Measurements from ENCODE around the gene PIK3R5.
"Not testable (repeated sequence)": the region's sequence is repeated elsewhere in the genome, so short reads cannot be mapped to it uniquely, and the experiment has no call there.

Gene PIK3R5

DNA sequence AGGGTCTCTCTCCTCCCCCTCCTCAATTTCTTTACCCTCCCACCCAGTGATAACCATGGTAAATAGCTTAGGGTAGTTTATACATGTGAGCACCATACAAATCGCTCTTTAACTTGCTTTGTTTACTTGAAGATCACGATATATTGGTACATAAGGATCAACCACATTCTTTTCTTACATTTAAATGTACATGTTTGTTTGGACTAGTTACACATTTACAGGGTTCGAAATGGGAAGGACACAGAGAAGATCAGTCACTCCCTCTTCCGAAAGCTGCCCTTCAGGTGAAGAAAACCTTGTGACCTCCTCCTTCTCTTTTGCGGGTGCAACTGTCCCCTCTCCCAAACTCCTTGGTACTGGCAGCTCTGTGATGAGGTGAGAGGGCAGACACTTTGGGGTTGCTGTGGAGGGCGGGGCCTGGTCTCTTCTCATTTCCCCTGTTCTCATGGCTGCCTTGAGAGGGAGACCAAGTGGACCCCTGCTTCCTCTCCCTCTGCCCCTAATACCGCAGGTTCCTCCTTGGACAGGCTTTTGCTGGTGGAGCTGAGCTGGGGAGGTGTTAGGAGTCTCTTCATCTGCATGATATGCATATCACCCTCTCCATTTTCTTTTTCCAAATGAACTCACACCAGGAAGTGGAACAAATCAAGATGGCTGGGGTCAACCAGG, 93.3 kb downstream of the PIK3R5 start:
- no peak for DNase-seq

DNA sequence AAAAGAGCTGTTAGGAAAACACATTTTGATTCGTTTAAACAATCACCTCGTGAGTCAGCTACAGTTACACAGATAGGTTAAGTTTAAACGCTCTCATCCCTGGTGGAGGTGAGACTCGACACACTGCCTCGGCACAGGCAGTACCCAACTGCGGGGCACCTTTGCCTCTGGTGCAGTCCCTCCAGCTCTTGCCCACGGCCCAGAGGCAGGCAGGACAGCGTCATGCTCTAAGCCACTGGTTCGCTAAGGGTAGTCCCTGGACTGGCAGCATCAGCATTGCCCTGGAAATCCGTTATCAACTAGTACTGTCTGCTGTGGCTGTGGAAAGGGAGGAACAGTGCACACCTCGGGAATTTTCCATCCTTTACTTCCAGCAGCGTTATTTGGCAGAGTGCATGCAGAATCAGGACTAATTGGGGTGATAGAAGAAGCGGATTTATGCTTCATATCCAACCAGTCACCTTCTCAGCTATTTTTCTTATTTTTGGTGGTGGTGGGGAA, 94.4 kb downstream of the PIK3R5 start:
- DNase-seq: no peak

- DNase-seq: no peak
These were observed 95.0 kb downstream of the PIK3R5 start for GRCh38 chr17:8870406-8871040.

DNA sequence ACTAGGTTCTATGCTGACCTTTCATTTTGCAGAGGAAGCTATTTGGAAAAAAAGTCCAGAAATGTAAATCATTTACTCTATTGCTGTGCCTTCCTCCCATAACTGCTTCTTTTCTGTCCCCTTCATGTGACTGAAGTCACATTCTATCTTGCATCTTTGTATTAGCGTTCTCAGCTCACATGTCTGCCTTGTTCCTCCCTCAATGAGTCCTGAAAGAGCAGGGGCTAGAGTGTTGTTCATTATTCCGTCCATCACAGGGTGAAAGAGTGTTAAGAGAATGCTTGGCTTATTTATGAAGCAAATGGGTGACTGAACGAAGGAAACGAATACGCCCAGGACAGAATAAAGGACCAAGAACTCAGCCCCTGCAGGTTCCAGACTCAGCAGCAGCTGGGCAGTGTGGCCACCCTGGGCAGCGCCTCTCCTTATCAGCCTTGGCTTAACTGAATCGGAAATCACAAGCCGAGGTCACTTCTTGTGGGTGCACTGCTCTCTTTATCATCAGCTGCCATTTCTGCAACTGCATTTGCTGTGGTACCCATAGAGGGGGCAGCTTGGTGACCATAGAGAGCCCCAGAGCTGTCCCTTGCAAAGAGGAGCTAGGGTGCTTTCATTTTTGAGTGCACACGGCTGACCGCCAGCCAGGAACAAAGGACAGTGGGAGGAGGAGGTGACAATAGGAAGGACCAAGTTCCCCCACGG, 96.2 kb downstream of the PIK3R5 start:
- no peak for DNase-seq

- DNase-seq: no peak
These were observed 97.0 kb downstream of the PIK3R5 start for GRCh38 chr17:8868529-8868951.

DNA sequence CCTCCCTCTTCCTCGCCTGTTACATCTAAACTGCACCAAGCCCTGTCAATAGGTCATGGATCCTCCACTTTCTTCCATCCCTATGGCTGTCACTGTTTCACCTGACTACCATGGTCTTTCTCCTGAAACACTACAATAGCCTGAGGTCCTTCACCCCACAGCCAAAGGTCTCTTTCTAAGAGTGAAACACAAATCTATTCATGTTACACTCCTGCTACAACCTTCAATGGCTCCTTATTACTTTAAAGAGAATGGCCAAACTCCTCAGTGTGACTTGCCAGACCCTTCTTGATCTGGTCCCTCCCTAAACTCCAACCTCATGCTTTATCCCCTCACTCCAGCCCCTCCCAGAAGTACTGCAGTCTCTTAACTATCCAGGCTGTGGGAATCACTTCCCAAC, 97.4 kb downstream of the PIK3R5 start:
- DNase-seq: no peak

GRCh38 chr17:8867361-8867981, 98.0 kb downstream of the PIK3R5 start, which contains the start of gene PIK3R6:
TSS of gene PIK3R6 (minus strand) at chr17:8867674. CDS start at chr17:8849794, 17,880 bp downstream.
- no peak for DNase-seq

DNA sequence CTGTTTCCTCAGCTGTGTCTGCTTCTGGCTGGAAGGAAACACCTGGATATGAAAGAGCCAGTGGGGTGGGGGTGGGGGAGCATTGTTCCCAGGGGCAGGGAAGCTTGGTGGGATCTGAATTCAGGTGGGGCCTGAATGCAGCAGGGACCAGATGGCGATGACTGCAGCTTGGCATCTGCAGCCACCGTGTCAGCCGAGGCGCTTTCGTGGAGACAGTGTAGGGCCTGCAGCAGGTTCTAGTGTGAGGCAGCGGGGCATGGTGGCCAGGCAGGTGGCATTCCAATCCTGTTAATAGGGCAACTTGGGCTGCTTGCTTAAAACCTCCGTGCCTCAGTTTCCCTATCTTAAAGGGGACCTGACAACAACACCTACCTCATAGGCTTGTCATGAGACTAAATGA, 99.7 kb downstream of the PIK3R5 start:
- DNase-seq: no peak

DNA sequence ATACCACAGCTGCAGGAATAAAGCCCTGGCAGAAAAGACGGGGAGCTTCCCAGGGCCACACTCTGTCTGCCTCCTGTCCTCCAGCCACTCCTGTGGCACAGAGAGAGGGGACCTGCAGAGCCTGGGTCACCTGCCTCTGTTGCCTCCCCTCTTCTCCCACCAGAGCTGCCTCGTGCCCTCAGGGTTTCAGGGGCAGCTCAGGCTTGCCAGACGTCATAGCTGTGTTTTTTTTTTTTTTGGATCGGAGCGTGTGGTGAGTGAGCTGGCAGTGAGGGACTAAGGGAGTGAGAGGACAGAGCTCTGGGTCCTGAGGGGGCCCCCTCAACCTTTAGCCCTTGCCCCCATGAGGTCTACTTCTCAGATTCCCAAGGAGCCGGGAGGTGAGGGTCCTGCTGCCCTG, 100.1 kb downstream of the PIK3R5 start:
- no peak for DNase-seq

DNA sequence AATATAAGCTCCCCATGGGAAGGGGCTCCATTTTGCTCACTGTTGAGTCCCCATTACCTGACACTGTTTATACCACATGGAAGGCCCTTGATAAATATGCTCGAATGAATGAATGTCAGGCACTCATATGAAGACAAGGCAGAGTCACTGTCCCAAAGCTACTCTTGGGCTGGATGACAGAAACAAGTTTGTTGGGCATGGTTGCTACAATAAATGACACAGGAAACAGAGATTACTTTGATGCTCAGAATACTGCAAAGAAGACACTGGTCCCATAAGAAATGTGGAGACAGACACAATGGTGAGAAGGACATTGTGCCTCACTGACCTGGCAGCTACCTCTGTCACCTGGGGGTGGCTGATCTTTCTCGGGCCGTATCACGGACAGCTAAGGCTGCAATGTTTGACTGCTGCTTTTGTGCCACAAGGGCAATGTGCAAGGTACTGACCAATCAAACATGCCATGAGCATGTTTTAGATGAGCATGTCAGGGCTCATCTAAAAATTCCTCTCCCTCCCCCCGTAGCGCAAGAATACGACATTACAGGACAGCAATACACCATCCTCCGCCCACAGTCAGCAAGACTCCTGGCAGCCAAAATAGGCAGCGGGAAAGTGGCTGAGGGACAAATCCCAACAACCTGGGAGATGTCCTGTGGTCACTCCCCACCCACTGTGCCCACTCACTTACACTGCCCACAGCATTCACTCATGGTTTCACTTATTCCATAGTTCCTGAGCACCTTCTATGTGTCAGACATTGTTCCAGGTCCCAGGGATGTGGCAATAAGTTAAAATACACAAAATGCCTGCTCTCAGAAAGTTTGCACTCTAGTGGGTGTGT, 103.1 kb downstream of the PIK3R5 start:
- DNase-seq: no peak

GRCh38 chr17:8861495-8862181, 103.9 kb downstream of the PIK3R5 start:
- no peak for DNase-seq

GRCh38 chr17:8859804-8860430, 105.6 kb downstream of the PIK3R5 start:
- no peak for DNase-seq

DNA sequence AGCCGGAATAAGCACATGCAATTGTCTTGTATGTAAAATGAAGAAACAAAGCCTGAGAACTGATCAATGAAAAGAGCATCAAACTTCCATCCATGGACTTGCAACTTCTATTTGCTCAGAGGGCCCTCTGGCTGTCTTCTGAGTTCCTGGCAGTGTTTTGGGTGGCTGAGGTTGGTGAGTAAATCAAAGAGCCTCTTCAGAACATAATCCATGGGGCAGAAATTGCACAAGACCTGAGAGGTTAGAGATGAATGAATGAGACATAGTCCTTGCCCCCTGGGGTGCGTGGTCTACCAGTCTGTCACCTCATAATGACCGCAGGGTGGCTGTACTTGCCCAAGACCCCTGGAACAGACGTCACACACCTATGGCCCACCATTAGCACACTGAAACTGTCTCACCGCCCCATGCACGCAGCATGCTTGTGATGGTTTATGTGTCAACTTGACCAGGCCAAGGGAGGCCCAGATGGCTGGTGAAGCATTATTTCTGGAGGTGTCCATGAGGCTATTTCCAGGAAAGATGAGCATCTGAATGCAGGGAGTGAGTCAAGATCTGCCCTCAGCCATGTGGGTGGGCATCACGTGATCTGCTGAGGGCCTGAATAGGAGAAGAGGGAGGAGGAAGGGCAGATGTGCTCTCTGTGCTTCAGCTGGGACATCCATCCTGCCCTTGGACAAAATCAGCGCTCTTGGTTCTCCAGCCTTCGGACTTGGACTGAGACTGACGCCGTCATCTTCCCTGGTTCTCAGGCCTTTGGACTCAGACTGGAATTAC, 106.3 kb downstream of the PIK3R5 start:
- DNase-seq: no peak

GRCh38 chr17:8857919-8858318, 107.6 kb downstream of the PIK3R5 start:
- DNase-seq: no peak

DNA sequence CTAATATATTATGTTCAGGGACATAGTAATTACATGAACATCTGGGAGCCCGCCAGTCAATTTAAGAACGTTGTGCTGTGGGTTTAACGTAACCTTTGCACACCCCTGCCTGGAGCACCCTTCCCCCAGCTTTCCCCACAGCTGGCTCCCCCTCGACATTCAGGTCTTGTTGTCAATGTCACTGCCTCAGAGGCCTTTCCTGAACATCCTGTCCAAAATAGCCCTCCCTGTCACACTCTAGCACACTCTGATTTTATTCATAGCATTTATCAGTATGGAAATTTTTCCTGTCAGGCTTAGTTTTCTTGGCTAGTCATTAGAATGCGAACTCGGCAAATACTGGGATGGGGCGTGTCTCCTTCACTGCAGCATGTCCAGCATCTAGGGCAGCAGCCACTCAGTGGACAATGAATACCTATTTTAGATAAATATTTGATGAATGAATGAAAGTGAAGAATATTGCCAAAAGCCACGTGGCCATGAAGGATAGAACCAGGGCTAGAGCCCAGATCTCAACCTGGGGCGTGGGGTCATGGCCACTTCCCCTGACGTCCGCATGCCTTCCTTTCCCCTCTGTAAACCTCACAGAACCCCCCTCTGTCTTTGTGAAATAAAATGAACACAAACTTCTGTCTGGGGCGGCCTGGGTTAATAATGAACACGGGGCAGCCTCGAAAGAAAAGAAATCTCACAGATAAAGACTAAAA, 108.5 kb downstream of the PIK3R5 start:
- no peak for DNase-seq

- not testable (repeated sequence) for DNase-seq
These were observed 109.3 kb downstream of the PIK3R5 start for GRCh38 chr17:8856205-8856603.

DNA sequence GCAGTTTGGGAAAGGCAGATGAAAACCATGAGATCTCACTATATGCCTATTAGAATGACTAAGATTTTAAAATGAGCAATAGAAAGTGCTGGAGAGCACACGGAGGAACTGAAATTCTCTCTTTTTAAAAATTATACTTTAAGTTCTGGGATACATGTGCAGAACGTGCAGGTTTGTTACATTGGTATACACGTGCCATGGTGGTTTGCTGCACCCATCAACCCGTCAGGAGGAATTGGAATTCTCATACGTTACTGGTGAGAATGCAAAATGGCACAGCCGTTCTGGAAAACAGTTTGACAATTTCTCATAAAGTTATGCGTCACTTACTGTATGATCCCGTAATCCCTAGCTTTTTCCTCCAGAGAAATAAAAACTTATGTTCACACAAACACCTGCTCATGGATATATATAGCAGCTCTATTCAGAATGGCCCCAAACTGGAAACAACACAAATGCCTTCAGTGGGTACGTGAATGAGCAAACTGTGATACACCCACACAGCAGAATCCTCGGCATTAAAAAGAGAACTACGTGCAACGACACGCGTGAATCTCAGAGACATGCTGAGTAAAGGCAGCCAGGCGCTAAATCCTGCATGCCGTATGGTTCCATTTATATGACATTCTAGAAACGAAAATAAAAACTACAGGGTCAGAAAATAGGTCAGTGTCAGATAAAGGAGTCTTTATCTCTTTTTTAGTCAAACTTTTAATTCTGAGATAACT, 109.9 kb downstream of the PIK3R5 start:
- no peak for DNase-seq

DNA sequence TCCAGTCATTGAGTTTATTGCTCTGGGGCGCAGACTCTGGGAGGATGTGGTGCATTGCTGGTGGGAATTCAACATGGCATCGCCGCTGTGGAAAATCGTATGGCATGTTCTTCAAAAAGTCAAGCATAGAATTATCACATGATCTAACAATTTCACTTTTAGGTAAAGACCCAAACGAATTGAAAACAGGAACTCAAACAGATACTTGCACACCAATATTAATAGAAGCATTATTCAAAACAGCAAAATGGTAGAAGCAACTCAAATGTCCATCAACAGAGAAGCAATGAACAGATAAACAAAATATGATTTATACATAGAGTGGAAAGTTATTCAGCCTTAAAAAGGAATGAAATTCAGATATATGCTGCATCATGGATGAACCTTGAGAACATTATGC, 113.9 kb downstream of the PIK3R5 start:
- DNase-seq: no peak
